ENCODE measurements around the gene C5orf22.

GRCh38 chr5:31559942-31560341 lies 27.8 kb downstream of the C5orf22 start:
- TF ChIP-seq CTCF (IDR thresholded peaks at IDR 0.05) (no peak), POLR2A (IDR thresholded peaks at IDR 0.05) (no peak)

Measured in upper lobe of left lung (tissue), 4 donors.